ENCODE data around the gene KLF12. TPM values are rescaled to one million over a fixed set of nuclear protein-coding genes. Genes with fewer than 3 reads are reported as not detected.

Gene KLF12
- total RNA-seq, 1 experiment from 2014 or later = 7.8 TPM

DNA sequence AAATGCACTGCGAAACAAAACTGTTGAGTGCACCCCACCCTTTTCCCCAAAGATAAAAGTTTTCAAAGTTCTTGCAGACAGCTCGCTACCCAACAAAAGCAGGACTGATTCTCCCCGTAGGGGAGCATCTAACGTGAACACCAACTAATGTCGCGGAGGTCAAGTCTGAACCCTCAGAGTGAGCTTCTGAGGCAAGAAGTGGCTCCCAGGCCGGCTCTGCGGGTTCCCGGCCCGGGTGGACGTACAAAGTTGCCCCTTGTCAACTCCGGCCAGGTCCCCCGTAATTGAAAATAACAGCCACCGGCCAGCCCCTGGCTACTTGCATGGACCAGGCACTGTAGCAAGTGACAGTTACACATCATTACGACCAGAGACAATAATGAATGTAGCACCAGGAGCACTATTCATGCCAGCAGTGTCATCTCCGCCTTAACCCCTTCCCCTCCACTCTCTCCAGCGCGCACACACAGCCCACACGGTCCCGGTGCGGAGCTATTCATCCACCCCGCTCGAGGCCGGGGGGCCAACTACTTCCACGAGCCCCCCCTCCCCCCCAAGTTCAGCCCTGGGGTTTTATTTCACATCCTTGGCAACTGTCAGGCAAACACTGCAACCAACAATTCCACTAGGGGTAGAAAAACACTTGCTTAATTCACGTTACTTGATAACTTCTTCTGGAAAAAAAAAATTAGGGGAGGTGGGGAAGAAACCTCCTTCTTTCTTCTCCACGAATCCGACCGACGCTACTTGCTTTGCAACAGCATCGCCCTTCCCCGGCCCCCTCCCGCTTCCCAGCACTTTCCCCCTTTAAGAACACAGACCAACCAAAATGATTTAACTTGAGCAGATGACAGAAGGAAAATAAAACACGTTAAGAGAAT, 1.2 kb downstream of the KLF12 start:
- Histone ChIP-seq H3K9me3 (ENCODE audit: control insufficient read depth in 1 of 2, insufficient read depth in 1 of 2, low read depth in 1 of 2, low read length in 2 of 2) (no peaks in the 10 kb centered on the region), H3K9me2 (ENCODE audit: insufficient read depth) (no peaks in the 10 kb centered on the region), H3K9ac (ENCODE audit: low read length) (peak overlapping the region; percentile 58), H3K79me2 (ENCODE audit: insufficient read depth, low read length) (0 out of 2 replicates have a peak, but pooled peaks cover 4% of the 10 kb centered on the region), H4K20me1 (ENCODE audit: insufficient read depth) (no peaks in the 10 kb centered on the region), H2AFZ (ENCODE audit: low read depth, low read length, poor library complexity, severe bottlenecking) (peak overlapping the region; percentile 91), H3K27ac (ENCODE audit: low read depth, low read length) (peak overlapping the region; percentile 49), H3K4me1 (ENCODE audit: control insufficient read depth in 1 of 2, insufficient read depth in 2 of 2, low read length in 2 of 2) (peaks cover 28 to 40% of the 10 kb centered on the region in 2 experiments), H3K27me3 (ENCODE audit: insufficient read depth, low read length) (no peaks in the 10 kb centered on the region), H3K4me2 (ENCODE audit: low read length) (peak overlapping the region; percentile 96), H3K4me3 (replicated peaks in 1 of 2; ENCODE audit: low read depth in 1 of 2, low read length in 2 of 2) (peak overlapping the region; percentile 56 to 68), H3K36me3 (ENCODE audit: control insufficient read depth in 1 of 2, insufficient read depth in 2 of 2, low read length in 2 of 2) (no peaks in the 10 kb centered on the region)
- DNase-seq (ENCODE audit: low read depth, low spot score) (no peak), ATAC-seq (no peak)
- RAD21 ChIA-PET (ENCODE audit: low non-redundant PET in 1 of 2, low total read pairs in 2 of 2, uncharacterized antibody in 2 of 2, unreplicated experiment in 2 of 2) = no interaction called here
- no peak for TF ChIP-seq EGR1 (IDR thresholded peaks at IDR 0.05; ENCODE audit: low read depth)
- no peak for TF ChIP-seq FOSL1 (IDR thresholded peaks at IDR 0.05; ENCODE audit: low read depth)
- TF ChIP-seq, protein P1, sequence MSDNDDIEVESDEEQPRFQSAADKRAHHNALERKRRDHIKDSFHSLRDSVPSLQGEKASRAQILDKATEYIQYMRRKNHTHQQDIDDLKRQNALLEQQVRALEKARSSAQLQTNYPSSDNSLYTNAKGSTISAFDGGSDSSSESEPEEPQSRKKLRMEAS (IDR thresholded peaks at IDR 0.05) = no peak
- TF ChIP-seq EZH2 (IDR thresholded peaks at IDR 0.05) = no peak
- CTCF ChIA-PET = no interaction called here
- POLR2A ChIA-PET = no interaction called here
- intact Hi-C loops (cut with micrococcal nuclease) = loop anchor here (5.0 to 10.0 kb wide), 2 partner anchors 278 to 1406 kb away; partner anchors contain the start of genes BORA and MZT1
- no TSS peak for BruUV-seq (replicated peaks)

DNA sequence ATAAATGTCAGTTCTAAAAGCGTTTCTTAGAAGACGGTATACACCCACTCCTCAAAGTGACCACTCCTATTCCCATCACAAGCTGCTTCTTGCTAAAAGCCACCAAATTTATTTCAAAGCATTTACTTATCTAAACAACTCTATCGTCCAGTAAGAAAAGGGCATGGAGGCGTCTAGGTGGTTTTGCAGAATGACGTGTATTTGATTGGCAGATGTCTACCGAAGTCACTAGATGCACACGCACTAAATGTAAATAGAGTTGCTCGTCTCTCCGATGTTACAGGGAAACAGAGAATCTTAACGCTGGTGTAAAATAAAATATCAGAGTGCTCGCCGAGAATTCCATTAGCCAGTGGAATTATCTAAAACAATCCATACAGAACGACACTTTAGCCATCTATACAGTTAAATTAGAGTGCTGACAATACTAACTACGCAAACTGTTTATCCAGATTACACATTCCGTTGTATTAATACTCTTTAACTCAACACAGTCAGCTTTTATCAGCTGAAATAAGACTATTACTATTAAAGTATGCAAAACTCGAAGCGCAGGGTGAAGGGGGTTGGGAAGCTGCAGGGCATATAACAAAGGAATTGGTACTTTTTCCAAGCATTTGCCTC, 1.9 kb downstream of the KLF12 start:
- no peaks in the 10 kb centered on the region for H3K27me3 ChIP-seq (ENCODE audit: insufficient read depth, low read length)
- no peak for DNase-seq (ENCODE audit: low read depth, low spot score)
- RAD21 ChIA-PET (ENCODE audit: low non-redundant PET in 1 of 2, low total read pairs in 2 of 2, uncharacterized antibody in 2 of 2, unreplicated experiment in 2 of 2) = no interaction called here
- no peak overlapping the region for H3K9ac ChIP-seq (ENCODE audit: low read length)
- H3K4me1 ChIP-seq (ENCODE audit: control insufficient read depth in 1 of 2, insufficient read depth in 2 of 2, low read length in 2 of 2) = peaks cover 35 to 47% of the 10 kb centered on the region in 2 experiments
- intact Hi-C loops (cut with micrococcal nuclease) = loop anchor here (5.0 to 10.0 kb wide), 2 partner anchors 277 to 1405 kb away; partner anchors contain the start of genes BORA and MZT1
- ATAC-seq = no peak
- H3K79me2 ChIP-seq (ENCODE audit: insufficient read depth, low read length) = 0 out of 2 replicates have a peak, but pooled peaks cover 4% of the 10 kb centered on the region
- no peak for TF ChIP-seq CBX3 (IDR thresholded peaks at IDR 0.05; ENCODE audit: low read depth)
- TF ChIP-seq POLR2A (IDR thresholded peaks at IDR 0.05; ENCODE audit: borderline replicate concordance, extremely low read depth, insufficient read depth, insufficient read length) = no peak
- no peak for TF ChIP-seq ZFX (IDR thresholded peaks at IDR 0.05)
- TF ChIP-seq TCF7L2 (IDR thresholded peaks at IDR 0.05; ENCODE audit: borderline replicate concordance, extremely low read depth, insufficient read depth, insufficient read length) = no peak
- TF ChIP-seq RAD21 (IDR thresholded peaks at IDR 0.05; ENCODE audit: low read depth) = no peak
- TF ChIP-seq FOSL1 (IDR thresholded peaks at IDR 0.05; ENCODE audit: low read depth) = no peak
- TF ChIP-seq, protein P2, sequence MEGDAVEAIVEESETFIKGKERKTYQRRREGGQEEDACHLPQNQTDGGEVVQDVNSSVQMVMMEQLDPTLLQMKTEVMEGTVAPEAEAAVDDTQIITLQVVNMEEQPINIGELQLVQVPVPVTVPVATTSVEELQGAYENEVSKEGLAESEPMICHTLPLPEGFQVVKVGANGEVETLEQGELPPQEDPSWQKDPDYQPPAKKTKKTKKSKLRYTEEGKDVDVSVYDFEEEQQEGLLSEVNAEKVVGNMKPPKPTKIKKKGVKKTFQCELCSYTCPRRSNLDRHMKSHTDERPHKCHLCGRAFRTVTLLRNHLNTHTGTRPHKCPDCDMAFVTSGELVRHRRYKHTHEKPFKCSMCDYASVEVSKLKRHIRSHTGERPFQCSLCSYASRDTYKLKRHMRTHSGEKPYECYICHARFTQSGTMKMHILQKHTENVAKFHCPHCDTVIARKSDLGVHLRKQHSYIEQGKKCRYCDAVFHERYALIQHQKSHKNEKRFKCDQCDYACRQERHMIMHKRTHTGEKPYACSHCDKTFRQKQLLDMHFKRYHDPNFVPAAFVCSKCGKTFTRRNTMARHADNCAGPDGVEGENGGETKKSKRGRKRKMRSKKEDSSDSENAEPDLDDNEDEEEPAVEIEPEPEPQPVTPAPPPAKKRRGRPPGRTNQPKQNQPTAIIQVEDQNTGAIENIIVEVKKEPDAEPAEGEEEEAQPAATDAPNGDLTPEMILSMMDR (IDR thresholded peaks at IDR 0.05 in 2 of 3, conservative IDR thresholded peaks at IDR 0.05 in 1 of 3; ENCODE audit: borderline replicate concordance in 1 of 3, insufficient read depth in 1 of 3, low read depth in 2 of 3, low read length in 2 of 3) = no peak
- no peak for TF ChIP-seq JUND (IDR thresholded peaks at IDR 0.05)
- TF ChIP-seq SP1 (IDR thresholded peaks at IDR 0.05; ENCODE audit: low read depth) = no peak
- no peaks in the 10 kb centered on the region for H3K9me2 ChIP-seq (ENCODE audit: insufficient read depth)
- H4K20me1 ChIP-seq (ENCODE audit: insufficient read depth) = no peaks in the 10 kb centered on the region
- no peak overlapping the region for H3K4me3 ChIP-seq (replicated peaks in 1 of 2; ENCODE audit: low read depth in 1 of 2, low read length in 2 of 2)
- no peaks in the 10 kb centered on the region for H3K36me3 ChIP-seq (ENCODE audit: control insufficient read depth in 1 of 2, insufficient read depth in 2 of 2, low read length in 2 of 2)
- no peak overlapping the region for H2AFZ ChIP-seq (ENCODE audit: low read depth, low read length, poor library complexity, severe bottlenecking)
- H3K4me2 ChIP-seq (ENCODE audit: low read length) = no peak overlapping the region
- H3K27ac ChIP-seq (ENCODE audit: low read depth, low read length) = no peak overlapping the region
- no peaks in the 10 kb centered on the region for H3K9me3 ChIP-seq (ENCODE audit: control insufficient read depth in 1 of 2, insufficient read depth in 1 of 2, low read depth in 1 of 2, low read length in 2 of 2)
- BruUV-seq (replicated peaks) = no TSS peak
- CTCF ChIA-PET = no interaction called here
- POLR2A ChIA-PET = no interaction called here

All from HCT116 (cell line).